NCI-H524 treated with DMSO at 0.1 percent for 48 hours (cell line): ENCODE results near the gene TMPRSS11B.
"Not testable (repeated sequence)": the region's sequence is repeated elsewhere in the genome, so short reads cannot be mapped to it uniquely, and the experiment has no call there.

Experiments used
- DNase-seq: peaks from one replicate; lab custom pipeline; 2025; lab: John Stamatoyannopoulos, UW

The TMPRSS11B gene, protein sequence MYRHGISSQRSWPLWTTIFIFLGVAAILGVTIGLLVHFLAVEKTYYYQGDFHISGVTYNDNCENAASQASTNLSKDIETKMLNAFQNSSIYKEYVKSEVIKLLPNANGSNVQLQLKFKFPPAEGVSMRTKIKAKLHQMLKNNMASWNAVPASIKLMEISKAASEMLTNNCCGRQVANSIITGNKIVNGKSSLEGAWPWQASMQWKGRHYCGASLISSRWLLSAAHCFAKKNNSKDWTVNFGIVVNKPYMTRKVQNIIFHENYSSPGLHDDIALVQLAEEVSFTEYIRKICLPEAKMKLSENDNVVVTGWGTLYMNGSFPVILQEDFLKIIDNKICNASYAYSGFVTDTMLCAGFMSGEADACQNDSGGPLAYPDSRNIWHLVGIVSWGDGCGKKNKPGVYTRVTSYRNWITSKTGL

DNA sequence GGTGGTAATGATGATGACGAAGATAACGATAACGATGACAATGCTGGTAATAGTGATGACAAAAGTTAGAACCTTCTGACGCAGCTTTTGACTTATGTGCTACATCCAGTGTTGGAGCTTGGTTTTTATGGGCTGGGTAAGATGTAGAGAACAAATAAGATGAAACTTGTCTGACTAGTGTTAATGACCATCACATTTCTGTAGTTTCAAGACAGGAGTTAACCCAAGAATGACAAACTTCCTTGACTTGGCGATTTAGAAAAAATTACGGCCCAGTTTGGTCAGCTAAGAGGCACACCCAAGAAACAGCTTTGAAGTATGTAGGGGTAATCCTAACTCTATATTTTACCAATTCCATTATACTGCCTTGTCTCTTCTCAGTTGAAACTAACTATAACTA is at the start of gene TMPRSS11B:
Gene TMPRSS11B (minus strand): TSS at position 101 of the 400 bp plus-strand sequence. CDS start 136 bp downstream, outside the sequence.
- DNase-seq = no peak

DNA sequence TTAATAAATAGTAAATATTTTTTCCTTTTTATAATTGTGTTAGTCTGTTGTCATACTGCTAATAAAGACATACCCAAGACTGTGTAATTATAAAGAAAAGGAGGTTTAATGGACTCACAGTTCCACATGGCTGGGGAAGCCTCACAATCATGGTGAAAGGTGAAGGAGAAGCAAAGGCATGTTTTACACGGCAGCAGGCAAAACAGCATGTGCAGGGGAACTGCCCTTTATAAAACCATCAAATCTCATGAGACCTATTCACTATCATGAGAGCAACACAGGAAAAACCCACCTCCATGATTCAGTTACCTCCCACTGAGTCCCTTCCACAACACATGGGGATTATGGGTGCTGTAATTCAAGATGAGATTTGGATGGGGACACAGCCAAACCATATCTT is 45.8 kb upstream of the TMPRSS11B start:
- no peak for DNase-seq

DNA sequence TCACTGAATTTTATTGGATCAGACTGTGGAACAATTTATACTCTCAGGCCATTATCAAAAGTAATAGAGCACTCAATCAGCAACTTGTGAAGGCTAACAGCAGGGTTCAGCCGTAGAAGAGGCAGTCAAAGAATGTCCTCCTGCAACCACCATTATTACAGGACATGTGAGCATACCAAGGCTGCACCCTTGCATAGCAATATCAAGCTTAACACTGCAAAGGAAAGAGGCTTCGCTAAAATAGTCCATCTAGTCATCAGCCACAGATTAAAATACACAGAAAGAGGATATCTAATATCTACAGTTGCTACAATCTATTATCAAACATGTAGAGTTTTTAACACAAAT is 42.9 kb upstream of the TMPRSS11B start:
- no peak for DNase-seq

DNA sequence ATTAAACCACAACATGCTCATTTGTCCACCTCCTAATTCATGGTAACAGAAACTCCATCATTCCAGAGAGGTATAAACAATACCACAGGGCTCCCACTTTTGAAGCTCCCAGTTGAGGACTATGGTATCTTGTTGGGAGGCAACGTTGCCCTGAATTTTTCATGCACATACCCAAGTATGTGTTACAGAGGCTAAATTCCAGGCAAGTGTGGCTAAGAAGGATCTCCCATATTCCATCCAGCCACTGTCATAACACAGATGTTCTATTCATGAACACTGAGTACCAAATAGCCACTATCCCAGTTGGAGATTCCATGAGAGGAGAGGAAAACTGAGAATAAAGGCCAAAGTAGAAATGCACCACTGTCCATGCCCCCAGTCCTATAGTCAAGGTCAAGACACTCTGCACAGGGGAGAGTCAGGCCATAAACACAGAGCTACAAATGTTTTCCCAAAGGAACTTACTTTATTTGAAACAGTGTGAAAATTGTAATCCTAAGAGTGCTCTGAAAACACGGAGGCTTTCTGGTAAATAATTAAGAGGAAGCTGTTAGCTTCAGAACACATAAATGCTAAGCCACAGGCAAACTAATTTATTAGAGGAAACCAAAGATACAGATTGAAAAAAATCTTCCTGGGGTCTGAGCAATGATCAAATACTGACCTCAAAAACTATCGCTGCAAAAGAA is 42.4 kb upstream of the TMPRSS11B start:
- DNase-seq = no peak

DNA sequence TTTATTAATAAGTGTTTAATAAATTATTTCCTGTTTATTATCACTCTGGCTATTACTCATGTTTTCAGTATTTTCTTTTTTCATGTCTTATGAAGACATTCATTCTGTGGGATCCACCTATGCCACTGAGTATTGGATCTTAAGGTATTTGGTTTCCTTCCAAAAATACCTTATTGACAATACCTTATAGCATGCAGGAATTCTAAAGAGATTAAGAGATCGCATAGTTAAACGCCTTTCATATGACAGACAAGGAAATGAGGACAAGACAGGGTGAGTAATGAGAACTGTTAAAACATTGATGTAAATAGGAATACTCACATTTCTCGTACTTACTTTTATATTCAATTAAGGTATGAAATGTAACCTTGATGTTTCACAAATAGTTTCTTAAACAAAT is 38.2 kb upstream of the TMPRSS11B start:
- no peak for DNase-seq

DNA sequence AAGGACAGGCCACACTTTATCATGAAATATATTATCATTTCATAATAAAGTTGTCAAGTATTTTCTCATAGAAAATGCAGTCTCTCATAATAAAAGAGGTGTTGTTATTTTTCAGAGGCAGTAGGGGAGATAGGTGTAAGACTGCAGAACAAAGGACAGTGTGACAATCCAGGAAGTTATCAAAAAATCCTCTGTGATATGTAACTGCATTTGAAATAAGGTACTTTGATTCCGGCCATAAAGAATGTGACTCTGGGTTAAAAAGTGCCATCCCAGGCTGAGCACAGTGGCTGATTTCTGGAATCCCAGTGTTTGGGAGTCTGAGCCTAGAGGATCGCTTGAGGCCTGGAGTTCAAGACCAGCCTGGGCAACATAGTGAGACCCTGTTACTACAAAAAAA is 37.6 kb upstream of the TMPRSS11B start:
- no peak for DNase-seq

DNA sequence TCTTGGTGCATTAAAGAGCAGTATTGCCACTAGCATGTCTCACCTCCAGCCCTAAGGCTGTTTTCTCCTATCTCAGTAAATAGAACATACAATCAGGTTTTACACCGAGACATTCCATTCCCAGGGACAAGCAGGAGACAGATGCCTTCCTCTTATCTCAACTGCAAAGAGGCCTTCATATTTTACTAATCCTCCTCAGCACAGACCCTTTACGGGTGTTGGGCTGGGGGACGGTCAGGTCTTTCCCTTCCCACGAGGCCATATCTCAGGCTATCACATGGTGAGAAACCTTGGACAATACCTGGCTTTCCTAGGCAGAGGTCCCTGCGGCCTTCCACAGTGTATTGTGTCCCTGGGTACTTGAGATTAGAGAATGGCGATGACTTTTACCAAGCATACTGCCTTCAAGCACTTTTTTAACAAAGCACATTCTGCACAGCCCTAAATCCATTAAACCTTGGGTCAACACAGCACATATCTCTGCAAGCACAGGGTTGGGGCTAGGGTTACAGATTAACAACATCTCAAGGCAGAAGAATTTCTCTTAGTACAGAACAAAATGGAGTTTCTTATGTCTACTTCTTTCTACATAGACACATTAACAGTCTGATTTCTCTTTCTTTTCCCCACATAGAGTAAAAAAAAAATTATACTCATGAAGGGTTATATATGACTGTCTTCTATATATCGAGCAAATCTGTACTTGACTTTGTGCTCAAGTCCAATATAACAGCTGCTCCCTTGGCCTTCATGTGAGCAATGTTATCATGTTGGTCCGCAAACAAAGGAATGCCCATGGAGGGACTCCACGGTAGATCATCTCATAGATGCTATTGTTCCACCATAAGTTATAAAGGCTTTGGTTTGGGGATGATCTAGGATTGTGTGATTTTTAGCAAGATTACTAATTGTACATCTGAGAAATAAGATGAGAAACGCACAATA is 36.6 kb upstream of the TMPRSS11B start:
- DNase-seq = not testable (repeated sequence)

DNA sequence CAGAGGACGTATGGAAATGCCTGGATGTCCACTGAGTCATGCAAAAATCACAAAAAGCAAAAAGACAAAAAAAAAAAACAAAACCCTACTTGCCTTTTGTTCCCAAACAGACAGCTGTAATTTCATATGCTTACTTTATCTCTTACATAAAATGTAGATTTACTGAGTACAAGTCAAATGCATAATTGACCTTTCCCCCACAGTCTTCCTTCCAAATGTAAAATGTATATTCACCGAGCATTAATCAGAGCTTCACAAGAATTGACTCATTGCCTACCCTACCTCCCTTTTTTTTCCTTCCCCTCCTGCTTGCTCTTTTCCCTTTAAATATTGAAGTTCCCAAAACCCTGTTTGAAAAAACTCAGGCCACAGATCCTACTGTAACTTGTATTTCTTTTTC is 32.5 kb upstream of the TMPRSS11B start:
- no peak for DNase-seq

DNA sequence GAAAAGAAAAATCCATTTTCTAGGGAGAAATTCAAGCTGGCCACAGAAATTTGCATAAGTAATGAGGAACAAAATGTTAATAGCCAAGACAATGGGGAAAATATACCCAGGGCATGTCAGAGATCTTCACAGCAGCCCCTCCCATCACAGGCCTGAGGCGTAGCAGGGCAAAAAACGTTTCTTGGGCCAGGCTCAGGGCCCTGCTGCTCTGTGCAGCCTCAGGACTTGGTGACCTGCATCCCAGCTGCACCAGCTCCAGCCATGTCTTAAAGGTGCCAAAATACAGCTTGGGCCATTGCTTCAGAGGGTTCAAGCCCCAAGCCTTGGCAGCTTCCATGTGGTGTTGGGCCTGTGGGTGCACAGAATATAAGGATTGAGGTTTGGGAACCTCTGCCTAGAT is 32.1 kb upstream of the TMPRSS11B start:
- DNase-seq = no peak

DNA sequence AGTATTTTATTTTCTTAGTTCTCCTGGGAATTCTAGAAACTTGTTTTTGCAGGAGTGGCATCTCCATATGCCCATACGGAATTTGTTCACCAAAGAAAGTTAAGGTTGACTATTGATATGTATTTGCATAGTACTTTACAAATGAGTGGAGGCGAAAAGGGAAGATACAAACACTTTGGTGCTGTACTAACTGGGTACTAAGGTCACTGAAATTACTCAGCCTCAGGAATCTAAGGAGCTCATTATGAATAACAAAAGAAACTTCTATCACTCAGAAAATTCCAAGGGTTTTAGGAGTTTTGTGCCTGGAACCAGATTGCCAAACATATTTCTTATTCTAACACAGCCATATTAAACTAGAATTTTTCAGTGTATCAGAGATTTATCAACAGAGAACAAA is 27.4 kb upstream of the TMPRSS11B start:
- no peak for DNase-seq

DNA sequence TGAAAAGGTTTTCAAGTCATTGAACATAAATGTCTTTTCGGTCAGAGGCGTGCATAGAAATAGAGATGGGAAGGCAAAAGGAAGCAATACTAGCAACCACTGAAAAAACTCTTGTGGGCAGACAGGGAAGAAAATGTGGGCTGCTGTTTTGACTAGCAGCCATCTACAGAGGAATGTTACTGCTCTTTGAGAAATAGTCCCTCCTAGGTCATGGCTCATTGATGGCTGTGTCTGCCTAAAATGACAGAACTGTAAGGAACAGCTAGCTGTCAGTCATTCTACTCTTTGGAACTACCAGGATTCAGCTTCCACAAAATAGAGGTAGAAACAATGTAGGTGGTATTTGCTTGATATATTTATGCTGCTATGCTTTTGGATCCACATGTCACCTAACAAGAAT is 26.9 kb upstream of the TMPRSS11B start:
- no peak for DNase-seq

DNA sequence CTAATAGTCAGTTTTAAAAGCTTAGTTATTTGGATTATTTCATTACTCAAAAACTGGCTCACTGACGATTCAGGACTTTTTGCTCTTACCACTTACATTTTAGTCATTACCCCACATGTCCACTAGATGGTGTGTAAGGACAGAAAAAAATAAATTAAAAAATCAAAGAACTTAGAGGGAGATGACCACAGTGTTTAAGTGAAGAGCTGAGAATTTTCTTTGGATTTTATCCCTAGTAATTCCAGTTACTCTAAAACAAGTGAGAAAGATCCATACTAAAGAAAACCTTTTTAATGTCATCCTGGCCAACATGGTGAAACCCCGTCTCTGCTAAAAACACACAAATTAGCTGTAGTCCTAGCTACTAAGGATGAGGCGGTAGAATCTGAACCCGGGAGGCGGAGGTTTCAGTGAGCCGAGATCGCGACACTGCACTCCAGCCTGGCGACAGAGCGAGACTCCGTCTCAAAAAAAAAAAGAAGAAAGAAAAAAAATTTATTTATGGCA is 26.4 kb upstream of the TMPRSS11B start:
- no peak for DNase-seq

DNA sequence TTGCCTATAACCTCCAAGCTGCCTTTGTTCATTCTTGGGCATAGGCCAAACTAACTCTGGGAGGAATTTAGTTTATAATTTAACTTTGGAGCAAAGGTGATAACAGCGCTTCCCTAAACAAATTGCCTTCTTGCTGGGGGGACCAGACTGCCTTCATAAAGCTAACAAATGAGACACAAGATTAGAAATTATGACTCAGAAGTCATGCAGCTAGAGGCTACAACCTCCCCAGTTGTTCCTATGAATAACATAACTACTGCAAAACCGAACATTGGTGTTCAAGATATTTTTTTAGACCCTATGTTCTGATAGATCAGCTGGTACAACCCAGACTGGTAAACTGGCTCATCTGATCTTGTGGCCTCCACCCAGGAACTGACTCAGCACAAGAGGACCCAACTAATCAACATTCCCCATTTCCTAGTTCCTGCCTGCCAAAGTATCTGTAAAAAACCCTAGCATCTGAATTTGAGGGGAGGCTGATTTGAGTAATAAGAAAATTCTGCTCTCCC is 22.0 kb upstream of the TMPRSS11B start:
- no peak for DNase-seq

DNA sequence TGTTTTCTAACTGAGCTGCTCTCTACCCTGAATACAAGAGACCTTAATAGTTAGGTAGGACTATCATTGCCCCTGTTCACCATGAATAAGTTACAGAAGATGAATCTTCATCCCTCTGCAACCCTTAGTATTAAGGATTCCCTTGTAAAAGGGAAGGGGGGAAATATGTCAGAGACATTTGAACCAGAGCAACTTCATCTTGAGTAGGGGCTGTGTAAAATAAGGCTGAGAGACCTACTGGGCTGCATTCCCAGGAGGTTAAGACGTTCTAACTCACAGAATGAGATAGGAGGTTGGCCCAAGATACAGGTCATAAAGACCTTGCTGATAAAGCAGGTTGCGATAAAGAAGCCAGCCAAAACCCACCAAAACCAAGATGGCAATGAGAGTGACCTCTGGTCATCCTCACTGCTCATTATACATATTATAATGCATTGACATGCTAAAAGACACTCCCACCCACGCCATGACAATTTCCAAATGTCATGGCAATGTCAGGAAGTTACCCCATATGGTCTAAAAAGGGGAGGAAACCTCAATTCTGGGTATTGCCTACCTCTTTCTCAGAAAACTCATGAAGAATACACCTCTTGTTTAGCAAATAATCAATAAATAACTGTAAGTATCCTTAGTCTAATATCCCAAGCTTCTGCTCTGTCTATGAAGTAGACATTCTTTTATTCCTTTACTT is 19.5 kb upstream of the TMPRSS11B start:
- no peak for DNase-seq

DNA sequence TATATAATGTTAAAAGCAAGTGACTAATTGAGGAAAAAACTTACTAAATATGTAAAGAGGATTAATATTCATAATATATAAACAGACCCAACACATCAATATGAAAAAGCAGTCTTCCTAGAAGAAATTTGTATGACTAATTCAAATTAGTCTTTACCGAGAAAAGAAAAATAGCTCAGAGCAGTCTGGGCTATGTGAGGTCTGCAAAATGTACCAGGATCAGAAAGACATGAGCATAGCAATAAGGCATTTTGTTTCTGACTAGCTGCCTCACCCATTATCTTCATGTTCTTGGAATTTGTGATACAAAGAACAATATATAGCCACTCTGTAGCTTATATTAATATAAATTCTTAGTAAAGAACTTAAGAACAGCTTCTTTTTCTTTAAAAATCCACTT is 13.7 kb upstream of the TMPRSS11B start:
- DNase-seq = no peak

DNA sequence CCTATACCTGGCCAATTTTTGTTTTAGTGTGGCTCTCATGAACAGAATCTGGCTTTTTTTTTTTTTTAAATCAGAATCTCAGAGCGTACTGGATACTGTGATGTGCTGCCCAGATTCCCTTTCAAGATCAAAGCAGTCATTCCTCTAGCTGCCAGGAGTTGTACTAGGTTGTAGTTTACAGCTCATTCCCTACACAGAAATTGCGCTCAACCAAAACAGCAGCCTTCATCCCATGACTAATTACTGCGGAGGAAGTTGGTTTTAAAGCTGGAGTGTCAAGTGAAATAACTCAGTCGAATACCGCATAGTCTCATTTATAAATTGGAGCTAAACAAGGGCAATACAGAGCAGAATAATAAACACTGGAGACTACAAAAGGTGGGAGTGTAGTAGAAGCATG is 12.2 kb upstream of the TMPRSS11B start:
- no peak for DNase-seq

DNA sequence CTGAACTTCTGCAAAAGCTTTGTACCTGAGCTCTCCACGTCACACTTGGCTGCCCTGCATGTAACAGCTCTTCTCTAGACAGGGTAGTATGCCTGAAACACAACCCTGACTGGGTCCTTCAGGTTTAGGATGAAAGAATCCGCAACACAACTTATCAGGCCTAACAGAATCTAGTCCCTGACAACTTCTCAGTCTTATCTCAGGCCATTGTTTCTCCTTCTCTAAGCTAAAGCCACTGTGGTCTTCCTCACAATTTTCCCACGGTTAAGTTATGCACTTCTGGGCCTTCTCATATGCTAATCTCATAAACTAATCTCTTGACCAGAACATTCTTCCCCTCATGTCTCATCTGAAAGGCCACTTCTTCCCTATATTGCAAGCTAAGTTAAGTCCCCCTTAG is 10.8 kb upstream of the TMPRSS11B start:
- no peak for DNase-seq

DNA sequence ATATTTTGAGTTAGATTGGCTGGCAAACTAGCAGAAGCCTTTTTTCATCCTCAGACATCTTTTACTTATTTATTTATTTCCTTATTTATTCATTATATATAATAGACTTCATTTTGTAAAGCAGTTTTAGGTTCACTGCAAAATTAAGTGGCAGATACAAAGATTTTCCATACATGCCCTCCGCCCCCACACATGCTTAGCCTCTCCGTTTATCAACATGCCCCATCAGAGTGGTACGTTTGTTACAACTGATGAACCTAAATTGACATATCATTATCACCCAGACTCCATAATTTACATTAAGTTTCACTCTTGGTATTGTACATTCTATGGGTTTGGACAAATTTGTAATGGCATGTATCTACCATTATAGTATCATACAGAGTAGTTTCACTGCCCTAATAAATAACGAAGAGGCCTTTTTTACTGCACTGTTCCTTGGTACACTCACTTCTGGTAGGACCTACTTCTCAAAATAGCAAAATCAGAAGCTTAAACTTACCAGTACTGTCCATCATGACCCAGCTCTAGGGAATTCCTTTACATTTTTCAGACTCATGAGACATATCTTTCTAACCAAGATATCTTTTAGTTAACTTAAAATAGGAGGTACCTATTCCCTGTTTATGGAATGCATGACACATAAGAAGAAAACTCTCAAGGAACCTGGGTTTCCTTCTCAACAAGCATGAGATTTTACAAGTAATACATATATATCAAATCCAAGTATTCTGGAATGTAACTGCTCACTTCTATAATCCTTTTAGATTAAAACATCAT is 4.8 kb upstream of the TMPRSS11B start:
- no peak for DNase-seq

DNA sequence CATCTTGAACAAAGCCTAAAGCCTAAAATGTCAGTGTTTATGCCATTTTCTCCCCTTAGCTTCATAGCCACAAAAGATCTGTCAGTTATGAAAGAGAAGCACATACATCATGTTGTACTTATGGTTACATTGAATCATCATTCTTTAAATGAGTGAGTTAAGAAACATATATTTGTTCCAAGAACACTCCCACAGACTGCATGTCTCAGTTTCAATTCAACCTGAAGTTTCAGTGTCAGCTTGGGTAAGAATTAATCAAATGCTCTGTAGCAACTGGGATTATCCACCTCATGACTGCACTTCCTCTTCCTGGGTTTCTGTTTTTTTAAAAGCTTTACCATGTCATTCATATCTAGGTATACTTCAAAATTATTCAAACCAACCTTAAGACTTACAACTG is 3.9 kb upstream of the TMPRSS11B start:
- no peak for DNase-seq

DNA sequence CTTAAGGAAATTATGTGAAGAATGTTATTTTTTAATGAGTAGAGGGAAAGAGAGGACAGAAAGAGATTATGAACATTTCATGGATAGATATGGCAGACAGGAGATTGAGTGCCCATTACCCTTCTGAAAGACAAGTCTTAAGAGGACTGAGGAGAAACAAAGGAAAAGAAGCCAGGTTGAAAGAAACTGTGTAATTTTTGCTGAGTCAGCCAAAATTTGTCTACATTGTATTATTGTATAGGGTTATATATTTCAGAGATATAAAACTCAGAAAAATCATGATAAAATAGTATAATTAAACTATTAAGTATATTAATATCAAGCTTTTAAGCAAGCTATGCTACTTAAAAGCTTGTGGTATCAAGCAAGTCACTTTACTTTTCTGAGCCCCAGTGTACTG is 4.9 kb downstream of the TMPRSS11B start:
- DNase-seq = no peak

DNA sequence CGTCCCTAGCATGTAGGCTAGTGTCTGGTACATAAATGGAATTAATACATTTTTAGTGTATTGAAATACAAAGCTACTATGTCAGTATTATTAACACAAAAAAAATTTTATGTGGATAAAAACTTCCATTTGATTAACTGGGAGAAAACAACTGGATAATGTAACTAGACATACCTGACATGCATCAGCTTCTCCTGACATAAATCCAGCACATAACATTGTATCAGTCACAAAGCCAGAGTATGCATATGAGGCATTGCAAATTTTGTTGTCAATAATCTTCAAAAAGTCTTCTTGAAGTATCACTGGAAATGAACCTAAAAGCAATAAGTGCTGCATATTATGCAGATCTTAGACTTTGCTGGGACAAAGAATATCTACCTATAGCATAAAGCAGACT is 16.9 kb downstream of the TMPRSS11B start:
- DNase-seq = no peak
